Pancreas (tissue), 10 donors: Measurements from ENCODE around the gene TOR4A. TPM values are rescaled to one million over a fixed set of nuclear protein-coding genes. Genes with fewer than 3 reads are reported as not detected.
A peak's percentile ranks its signal among the peaks of the same experiment; 100 is the strongest.

ENCODE experiments used
- ATAC-seq, 4 donors: fragments of 200-7000 bp; cut with Tn5 transposase; one replicate each; pipeline versions ENCODE4 v1.8.0 to v1.9.1; 2020; ENCODE audit warnings: mild to moderate bottlenecking in 4 of 4, moderate library complexity in 4 of 4
- DNase-seq, 6 donors: peaks; one replicate each; pipeline ENCODE4 v3.0.0-alpha.2; 2020
- FAIRE-seq: peaks from 2 replicates; lab custom pipeline; 2012; peaks lifted over from hg19 to GRCh38; lab: Jason Lieb, UNC
- H3K27ac ChIP-seq, 4 donors: fragments of 200-600 bp; sonication (generic); 1 replicate in 3 of 4; 2 replicates in 1 of 4; pipeline versions ENCODE4 v1.5.0 to v1.8.0; 2020
- H3K27me3 ChIP-seq, 4 donors: fragments of 200-600 bp; one replicate each; pipeline ENCODE4 v1.8.0; 2021
- H3K36me3 ChIP-seq, 3 donors: fragments of 200-600 bp; sonication (generic) in 1 of 3; one replicate each; pipeline versions ENCODE4 v1.5.0 to v1.8.0; 2020 to 2021
- H3K4me1 ChIP-seq, 3 donors: fragments of 200-600 bp; one replicate each; pipeline ENCODE4 v1.8.0; 2021
- H3K4me3 ChIP-seq, 4 donors: fragments of 200-600 bp; sonication (generic) in 2 of 4; one replicate each; pipeline versions ENCODE4 v1.5.0 to v1.8.0; 2020 to 2021
- H3K9me3 ChIP-seq, 4 donors: fragments of 200-600 bp; one replicate each; pipeline ENCODE4 v1.8.0; 2021
- CTCF ChIP-seq, 4 donors: fragments of 200-600 bp; sonication (generic) in 3 of 4; IDR thresholded peaks; one replicate each; pipeline versions ENCODE4 v1.5.0 to v1.8.0; 2021; ENCODE audit warnings: antibody characterized with exemption in 4 of 4
- WGBS, 2 donors: extraction: QIAGEN DNeasy Blood & Tissue Kit; methylation state at CpG; one replicate each; pipeline ENCODE4 v1.1.7; 2013; 5-methylcytosine and 5-hydroxymethylcytosine counted together
- intact Hi-C, 3 donors: fragments of 100-400 bp; cut with DNase I; formaldehyde crosslinking; loops; one replicate each; pipeline versions ENCODE4 v1.11.1 to v1.14.2; 2022
- polyA plus RNA-seq, 2 donors: library from polyadenylated mRNA; stranded (reverse); fragments of 200-250 nt; gene quantifications; one replicate each; pipeline ENCODE4 v1.2.3, GENCODE V29; 2013
- total RNA-seq, 6 donors: library from RNA; stranded (reverse); fragmentation: NEBNext Ultra II Directional in 4 of 6; extraction: Animal tissue kit (Norgen Biotek cat#: 25700) in 4 of 6; gene quantifications; one replicate each; pipeline versions ENCODE4 v1.2.1 to v1.2.4, GENCODE V29; 2021 to 2023
- donor health status: healthy with polysubstance abuse.
- donor health status: DM: no; HTN: no; CAD: no; lungs with moderate emphysema.
- donor health status: DM: no; HTN: no; CAD: no.
- donor health status: control.
- donor health status: control.
- donor health status: Bipolar disorder and iron deficiency.
- donor health status: DM: yes; HTN: yes; CAD: no.
- donor health status: DM: no; HTN: no; CAD: no.
- donor health status: DM: no; HTN: no; CAD: no.
- donor health status: DM: yes; HTN: yes; CAD: no.

Gene TOR4A
- total and polyA plus RNA-seq, 8 donors, result 1.4 to 6.8 (median 4.2) TPM

DNA sequence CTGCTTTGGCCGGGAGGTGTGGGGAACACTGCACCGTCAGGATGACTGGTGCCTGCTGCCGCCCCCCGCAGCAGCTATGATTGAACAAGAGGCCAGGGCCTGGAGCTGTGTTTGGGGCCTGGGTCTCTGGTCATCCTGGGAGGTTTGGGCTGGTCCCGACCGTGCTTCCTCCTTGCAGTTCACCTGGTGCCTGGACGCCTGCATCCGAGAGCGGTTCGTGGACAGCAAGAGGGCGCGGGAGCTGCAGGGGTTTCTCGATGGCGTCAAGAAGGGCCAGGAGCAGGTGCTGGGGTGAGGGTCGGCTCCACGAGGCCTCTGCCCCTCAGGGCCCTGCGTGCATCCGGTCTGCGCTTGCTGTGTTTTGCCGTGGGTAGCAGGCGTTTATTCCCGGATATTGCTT, 13.5 kb upstream of the TOR4A start:
- no peaks in the 10 kb centered on the region for H3K27me3 ChIP-seq
- no peak for FAIRE-seq
- 93 to 94% methylated on average over 22 of the region's 22 CpGs for WGBS, 2 donors
- ATAC-seq, result no peak
- H3K9me3 ChIP-seq, result no peaks in the 10 kb centered on the region
- peaks cover 7 to 8% (median 8%) of the 10 kb centered on the region in 3 donors for H3K4me1 ChIP-seq
- TF ChIP-seq CTCF (IDR thresholded peaks at IDR 0.05), result no peak
- peak in 1 of 6 donors; percentile 23 for DNase-seq
- H3K27ac ChIP-seq, result no peak overlapping the region
- intact Hi-C loops, result no loop called here
- H3K36me3 ChIP-seq, result peaks cover 0 to 5% (median 0%) of the 10 kb centered on the region in 3 donors
- H3K4me3 ChIP-seq, result no peak overlapping the region

GRCh38 chr9:137265496-137266161, 11.9 kb upstream of the TOR4A start:
- intact Hi-C loops, result no loop called here
- H3K36me3 ChIP-seq, result peaks cover 0 to 5% (median 0%) of the 10 kb centered on the region in 3 donors
- no peak overlapping the region for H3K4me3 ChIP-seq
- DNase-seq (peak in 2 of 6 donors; percentile 14 to 54), FAIRE-seq (no peak), ATAC-seq (no peak)
- TF ChIP-seq CTCF (IDR thresholded peaks at IDR 0.05), result no peak
- H3K4me1 ChIP-seq, result peaks cover 15 to 16% (median 16%) of the 10 kb centered on the region in 3 donors
- no peaks in the 10 kb centered on the region for H3K9me3 ChIP-seq
- H3K27me3 ChIP-seq, result no peaks in the 10 kb centered on the region
- WGBS, 2 donors, result 93 to 95% methylated on average over 29 of the region's 29 CpGs
- H3K27ac ChIP-seq, result no peak overlapping the region

- intact Hi-C loops, result no loop called here
- no peak for TF ChIP-seq CTCF (IDR thresholded peaks at IDR 0.05)
- no peaks in the 10 kb centered on the region for H3K9me3 ChIP-seq
- ATAC-seq (no peak), FAIRE-seq (no peak), DNase-seq (peak in 4 of 6 donors; percentile 23 to 84 (median 56))
- no peak overlapping the region for H3K27ac ChIP-seq
- H3K4me3 ChIP-seq, result no peak overlapping the region
- WGBS, 2 donors, result 85 to 90% methylated on average over 15 of the region's 15 CpGs
- H3K27me3 ChIP-seq, result no peaks in the 10 kb centered on the region
- peaks cover 15 to 16% (median 16%) of the 10 kb centered on the region in 3 donors for H3K4me1 ChIP-seq
- peaks cover 0 to 5% (median 0%) of the 10 kb centered on the region in 3 donors for H3K36me3 ChIP-seq
Observed at GRCh38 chr9:137266162-137266527, 11.4 kb upstream of the TOR4A start.

GRCh38 chr9:137266585-137267453, 10.7 kb upstream of the TOR4A start:
- no peak overlapping the region for H3K27ac ChIP-seq
- 93 to 97% methylated on average over 25 to 34 of the region's 34 CpGs for WGBS, 2 donors
- peaks cover 0 to 5% (median 0%) of the 10 kb centered on the region in 3 donors for H3K36me3 ChIP-seq

More at GRCh38 chr9:137266585-137267453, 10.7 kb upstream of the TOR4A start:
- TF ChIP-seq CTCF (IDR thresholded peaks at IDR 0.05), result no peak
- Histone ChIP-seq H3K4me1 (peaks cover 15 to 16% (median 16%) of the 10 kb centered on the region in 3 donors), H3K9me3 (no peaks in the 10 kb centered on the region), H3K4me3 (no peak overlapping the region), H3K27me3 (no peaks in the 10 kb centered on the region)
- DNase-seq (peak in 2 of 6 donors; percentile 42 to 54), FAIRE-seq (no peak), ATAC-seq (no peak)
- intact Hi-C loops, result no loop called here
